LNCaP clone FGC (cell line): ENCODE data around the gene KLHL29.

ENCODE experiments used
- DNase-seq: peaks from one replicate; pipeline ENCODE4 v3.0.0-alpha.2; 2011; ENCODE audit warnings: low read depth
- H3K4me3 ChIP-seq: 2 replicates; pipeline ENCODE4 v1.5.1; 2011; ENCODE audit warnings: mild to moderate bottlenecking, low read depth, low read length, control low read depth
- CTCF ChIP-seq: IDR thresholded peaks from 2 replicates; pipeline ENCODE4 v1.5.1; 2012; ENCODE audit warnings: mild to moderate bottlenecking; ENCODE audit not compliant: control insufficient read depth, insufficient read depth; ENCODE audit errors: extremely low read depth

The KLHL29 gene

GRCh38 chr2:23626701-23627230 is 241.8 kb downstream of the KLHL29 start:
- no peak for TF ChIP-seq CTCF
- H3K4me3 ChIP-seq: no peak overlapping the region
- DNase-seq: no peak

GRCh38 chr2:23627236-23628009 is 242.4 kb downstream of the KLHL29 start:
- DNase-seq: no peak
- H3K4me3 ChIP-seq: no peak overlapping the region
- no peak for TF ChIP-seq CTCF

GRCh38 chr2:23628926-23629771 is 244.2 kb downstream of the KLHL29 start:
- no peak for DNase-seq
- TF ChIP-seq CTCF: no peak

GRCh38 chr2:23629772-23630480 is 244.9 kb downstream of the KLHL29 start:
- no peak for DNase-seq
- no peak overlapping the region for H3K4me3 ChIP-seq
- no peak for TF ChIP-seq CTCF

More at GRCh38 chr2:23628926-23629771, 244.2 kb downstream of the KLHL29 start:
- no peak overlapping the region for H3K4me3 ChIP-seq

- no peak for TF ChIP-seq CTCF
These were observed 246.0 kb downstream of the KLHL29 start for GRCh38 chr2:23630961-23631360.

GRCh38 chr2:23631389-23631788 is 246.4 kb downstream of the KLHL29 start:
- TF ChIP-seq CTCF: no peak
- H3K4me3 ChIP-seq: no peak overlapping the region
- DNase-seq: no peak

More at GRCh38 chr2:23630961-23631360, 246.0 kb downstream of the KLHL29 start:
- H3K4me3 ChIP-seq: no peak overlapping the region
- DNase-seq: no peak
